GM19023 (cell line): Measurements from ENCODE around the gene INPP5E.
A peak's percentile ranks its signal among the peaks of the same experiment; 100 is the strongest.

Experiments
- ATAC-seq: cut with Tn5 transposase; IDR thresholded peaks from one replicate; pipeline ENCODE4 v1.9.1; 2021; ENCODE audit warnings: mild to moderate bottlenecking, moderate library complexity; ENCODE audit not compliant: unreplicated experiment

Gene INPP5E

DNA sequence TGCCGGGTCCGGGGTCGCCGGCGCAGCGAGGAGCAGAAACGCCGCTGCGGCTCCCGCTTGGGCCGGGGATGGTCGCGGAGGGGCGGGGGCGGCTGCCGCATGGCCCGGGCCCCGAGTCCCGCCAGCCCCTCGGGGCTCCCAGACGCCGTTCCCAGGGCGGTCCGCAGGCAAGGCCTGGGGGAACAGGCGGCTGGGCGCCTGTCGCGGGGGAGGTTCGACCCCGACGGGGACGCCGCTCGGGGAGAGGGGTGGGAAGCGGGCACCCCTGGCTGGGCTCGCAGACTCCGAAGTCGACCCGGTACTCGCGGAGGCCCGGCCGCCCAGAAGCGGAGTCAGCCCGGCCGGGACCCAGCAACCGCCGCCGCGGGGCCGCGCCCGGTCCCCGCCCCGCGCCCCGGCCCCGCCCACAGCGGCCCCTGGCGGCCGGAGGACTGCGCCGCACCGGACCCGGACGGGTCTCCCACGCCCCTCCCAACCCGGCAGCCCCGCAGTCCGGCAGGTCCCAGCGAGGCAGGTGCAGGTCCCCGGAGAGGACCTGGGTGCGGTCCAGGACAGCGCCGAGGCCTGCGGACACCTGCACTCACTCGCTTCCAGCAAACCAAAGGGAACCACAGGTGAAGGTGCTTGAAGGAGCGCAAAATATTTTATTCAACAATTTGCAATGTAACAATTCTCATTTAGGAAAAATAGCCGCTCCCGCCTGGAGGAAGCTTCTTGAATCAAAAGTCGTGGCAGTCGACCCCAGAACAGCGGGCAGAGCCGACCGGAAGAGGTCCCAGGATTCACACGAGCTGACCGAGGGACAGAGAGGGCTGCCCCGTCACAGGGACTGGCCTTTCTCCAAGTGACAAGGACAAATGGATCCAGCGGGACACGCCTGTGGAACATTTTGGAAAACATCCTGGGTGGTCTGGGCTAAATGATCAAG, at the start of gene INPP5E:
INPP5E (minus strand) TSS at position 365 of the 928 bp plus-strand sequence. CDS start 426 bp downstream, outside the sequence.
- peak; percentile 69 for ATAC-seq

DNA sequence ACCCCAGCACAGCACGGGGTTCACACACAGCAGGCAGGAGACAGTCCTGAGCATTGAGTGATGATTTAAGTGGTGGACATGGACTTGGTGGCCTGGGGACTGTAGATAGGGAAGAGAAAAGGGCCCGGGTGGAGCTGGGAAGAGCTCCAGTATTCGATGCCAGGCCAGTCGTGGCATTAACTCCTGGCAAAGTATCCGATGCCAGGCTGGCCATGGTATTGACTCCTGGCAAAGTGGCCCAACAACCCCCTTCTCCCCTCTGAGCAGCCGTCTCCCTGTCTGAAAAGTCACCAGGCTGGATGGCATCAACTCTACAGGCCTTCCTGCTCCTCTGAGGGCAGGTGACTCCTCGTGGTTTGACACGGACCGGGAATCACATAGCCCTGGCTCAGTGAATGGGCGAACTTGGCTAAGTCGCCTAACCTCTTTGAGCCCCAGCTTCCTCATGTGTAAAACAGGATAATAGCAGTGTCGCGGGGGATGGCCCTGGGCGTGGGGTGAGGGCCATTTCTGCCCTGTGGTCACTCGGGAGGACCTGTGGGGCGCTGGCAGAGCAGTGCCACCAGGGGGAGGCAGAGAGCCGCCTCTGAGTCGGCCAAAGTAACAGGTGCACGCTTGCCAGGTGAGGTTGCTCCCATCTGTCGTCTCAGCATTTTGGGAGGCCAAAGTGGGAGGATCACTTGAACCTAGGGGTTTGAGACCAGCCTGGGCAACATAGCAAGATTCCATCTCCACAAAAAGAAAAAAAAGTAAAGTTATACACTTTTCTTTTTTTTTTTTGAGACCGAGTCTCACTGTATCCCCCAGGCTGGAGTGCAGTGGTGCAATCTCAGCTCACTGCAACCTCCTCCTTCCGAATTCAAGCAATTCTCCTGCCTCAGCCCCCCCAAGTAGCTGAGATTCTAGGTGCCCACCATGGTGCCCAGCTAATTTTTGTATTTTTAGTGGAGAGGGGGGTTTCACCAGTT, 48.9 kb upstream of the INPP5E start:
- ATAC-seq = no peak

- no peak for ATAC-seq
Observed at GRCh38 chr9:136487672-136488071, 48.0 kb upstream of the INPP5E start.

DNA sequence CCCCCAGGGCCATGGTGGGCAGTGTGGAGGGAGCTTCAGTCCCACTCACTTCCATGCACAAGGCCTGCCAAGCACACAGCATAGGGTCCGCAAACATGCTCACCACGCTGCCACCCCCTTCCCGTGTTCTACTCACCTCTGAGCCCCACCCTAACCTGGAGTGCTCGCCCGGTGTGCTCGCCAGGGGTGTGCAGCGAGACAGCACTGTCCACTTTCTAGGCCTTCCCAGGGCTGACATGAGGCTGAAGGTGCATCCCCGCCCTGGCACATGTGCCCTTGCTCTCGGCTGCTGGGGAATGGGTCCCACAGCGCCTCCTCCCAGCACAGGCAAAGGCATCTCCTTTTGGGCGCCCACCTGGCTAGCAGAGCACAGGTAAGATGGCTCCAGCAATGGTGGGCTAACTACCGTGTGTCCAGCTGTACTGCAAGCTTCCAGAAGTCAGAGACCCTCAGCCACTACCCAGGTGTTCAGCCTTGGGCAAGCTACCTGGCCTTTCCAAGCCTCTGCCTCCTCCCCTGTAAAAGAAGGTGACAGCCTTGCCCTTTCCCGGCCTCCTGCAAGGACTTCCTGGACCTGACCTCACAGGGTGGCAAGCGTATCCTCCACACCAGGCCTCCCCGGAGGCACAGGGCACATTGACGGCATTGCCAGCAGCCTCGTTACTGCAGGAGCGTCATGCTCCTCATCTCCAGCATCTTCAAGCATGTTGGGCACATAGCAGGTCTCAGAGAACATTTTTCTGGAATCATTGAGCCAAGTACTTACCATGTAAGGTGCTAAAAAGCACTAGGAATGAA, 47.4 kb upstream of the INPP5E start:
- ATAC-seq = no peak

GRCh38 chr9:136486131-136486530, 46.5 kb upstream of the INPP5E start:
- no peak for ATAC-seq

DNA sequence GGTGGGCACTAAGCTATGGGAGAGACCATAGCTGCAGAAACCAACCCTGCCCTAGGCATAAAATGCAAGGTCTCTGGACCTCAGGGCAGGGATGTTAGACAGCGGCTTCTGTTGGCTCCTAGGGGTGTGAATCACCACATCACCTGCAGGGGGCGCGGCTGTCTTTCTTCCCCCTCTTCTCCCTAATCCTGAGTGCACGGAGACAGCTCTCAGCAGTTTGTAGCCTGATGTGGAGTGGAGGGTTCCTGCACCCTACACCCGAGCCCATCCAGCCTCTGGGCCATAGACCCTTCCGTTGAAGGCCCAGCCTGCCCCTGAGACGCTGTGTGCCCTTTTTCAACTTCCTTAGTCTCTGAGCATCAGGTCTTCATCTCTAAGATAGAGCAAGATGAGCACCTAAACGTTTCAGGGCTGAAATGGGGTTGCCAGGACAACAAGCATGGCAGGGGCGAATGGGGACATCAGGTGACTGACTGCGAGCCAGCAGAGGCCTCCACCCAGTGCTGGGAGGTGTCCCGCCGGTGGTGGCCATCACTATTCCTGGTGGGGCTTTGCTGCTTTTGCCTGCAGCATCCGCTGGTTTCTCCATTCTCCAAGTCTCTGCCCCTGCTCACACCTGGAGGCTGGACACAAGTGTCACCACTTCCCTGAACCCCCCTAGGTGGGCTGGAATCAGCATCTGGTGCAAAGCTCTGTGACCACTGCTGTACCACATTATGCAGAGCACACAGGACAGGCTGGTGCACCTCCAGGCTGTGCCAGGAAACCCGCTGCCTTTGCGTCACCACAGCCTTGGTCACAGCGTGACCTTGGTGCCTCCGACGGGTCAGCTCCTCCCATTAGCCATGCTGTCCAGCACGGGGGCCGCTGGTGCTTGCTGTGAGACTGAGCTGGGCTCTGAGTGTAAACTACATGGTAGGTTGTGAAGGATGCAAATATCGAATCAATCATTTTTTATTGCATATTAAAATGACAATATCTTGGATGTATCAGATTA, 45.7 kb upstream of the INPP5E start:
- no peak for ATAC-seq

DNA sequence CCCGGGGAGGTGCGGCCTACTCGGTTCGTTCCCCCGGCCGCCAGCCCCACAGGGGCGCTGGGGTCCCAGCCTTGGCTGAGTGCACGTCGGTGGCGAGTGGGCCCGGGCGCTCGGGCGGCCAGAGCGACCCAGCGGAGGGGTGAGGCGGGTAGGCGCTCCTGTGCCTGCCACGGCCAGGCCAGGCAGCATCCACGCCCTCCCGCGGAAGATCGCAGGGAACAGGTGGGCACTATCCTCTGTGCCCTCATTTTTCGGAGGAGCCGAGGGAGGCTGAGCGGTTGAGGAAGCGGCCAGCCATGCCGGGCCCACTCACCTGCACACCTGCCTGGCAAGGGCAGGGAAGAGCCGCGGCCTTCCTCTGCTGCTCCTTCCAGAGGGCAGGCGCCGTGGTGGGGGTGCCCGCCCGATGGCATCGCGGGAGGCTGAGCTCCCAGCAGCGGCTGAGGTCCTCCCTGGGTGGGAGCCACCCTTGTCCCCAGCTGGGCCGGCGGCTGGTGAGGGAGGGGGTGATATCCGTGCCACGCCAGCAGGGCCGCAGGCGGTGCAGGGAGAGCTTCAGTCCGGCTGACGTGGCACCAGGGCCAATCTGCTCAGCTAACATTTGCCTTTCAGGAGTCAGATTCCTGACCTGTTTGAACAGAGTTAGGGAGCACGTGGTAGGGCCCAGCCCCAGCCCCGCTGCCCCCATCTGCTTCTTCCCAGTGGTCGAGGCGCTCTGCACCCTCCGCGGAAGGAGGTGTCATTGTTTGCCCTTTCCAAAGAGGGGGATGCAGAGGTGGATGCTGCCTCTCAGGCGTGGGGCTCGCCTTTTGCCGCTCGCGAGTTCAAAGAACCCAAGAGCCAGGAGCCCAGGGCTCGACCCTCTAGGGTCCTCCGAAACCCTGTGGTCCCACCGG, 44.8 kb upstream of the INPP5E start:
- ATAC-seq = no peak

DNA sequence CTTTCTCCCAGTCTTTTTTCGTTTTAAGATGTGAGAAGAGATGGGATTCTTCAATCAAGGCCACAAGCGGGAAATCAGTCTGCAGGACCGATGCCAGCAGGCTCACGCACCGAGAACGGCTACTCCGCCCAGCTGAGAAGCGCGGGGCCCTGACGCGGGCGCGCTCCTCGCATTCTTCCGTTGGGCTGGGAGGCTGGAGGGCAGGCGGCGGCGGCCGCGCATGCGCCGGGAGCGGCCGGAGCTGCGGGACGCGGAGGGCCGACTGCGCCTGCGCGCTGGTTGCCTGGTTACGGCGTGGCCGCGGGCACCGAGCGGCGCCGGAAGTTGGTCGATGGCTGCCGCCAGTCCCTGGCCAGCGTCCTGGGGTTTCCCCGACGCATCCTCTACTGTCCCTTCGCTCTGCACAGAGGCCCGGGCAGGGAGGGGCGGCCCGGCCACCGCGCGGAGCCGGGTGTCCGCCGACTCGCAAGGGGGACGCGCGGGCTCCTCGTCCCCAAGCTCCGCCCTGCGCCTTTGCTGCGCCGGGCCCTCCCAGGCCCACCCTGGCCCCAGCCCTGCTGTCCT, 44.0 kb upstream of the INPP5E start:
- ATAC-seq = peak; percentile 58

DNA sequence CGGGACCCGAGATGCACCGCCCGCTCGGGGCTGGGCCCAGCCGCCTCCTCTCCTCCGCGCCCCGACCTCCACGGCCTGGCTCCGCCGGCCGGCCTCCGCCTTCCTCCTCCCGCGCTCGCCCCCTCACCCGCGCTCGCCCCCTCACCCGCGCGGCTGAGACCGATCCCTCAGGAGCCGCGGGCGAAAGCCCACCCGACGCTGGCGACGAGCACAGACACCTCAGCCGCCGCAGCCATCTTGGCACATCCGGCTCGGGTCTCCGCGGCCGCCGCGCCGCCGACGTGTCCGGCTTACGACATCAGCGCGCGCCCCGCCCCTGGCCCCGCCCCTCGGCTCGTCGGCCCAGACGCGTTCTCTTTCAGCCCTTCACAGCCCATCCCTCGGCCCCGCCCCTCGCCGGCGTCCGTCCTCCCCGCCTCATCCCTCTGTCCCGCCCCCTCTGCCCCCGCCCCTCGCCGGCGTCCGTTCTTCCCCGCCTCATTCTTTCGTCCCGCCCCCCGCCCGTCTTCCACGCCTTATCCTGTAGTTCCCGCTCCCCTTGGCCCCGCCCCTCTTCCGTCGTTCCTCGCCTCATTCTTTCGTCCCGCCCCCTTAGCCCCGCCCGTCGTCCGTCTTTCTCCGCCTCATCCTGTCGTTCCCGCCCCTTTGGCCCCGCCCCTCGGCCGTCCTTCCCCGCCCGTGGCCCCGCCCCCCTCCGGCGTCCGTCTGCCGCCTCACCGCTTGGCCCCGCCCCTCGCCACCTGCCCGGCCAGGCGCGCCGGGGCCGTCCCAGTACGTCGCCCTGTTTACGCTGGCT, 43.3 kb upstream of the INPP5E start, which contains the start of gene SEC16A:
SEC16A (minus strand) TSS at position 248 of the 796 bp plus-strand sequence. CDS start 5,425 bp downstream, outside the sequence.
- ATAC-seq = peak; percentile 54

DNA sequence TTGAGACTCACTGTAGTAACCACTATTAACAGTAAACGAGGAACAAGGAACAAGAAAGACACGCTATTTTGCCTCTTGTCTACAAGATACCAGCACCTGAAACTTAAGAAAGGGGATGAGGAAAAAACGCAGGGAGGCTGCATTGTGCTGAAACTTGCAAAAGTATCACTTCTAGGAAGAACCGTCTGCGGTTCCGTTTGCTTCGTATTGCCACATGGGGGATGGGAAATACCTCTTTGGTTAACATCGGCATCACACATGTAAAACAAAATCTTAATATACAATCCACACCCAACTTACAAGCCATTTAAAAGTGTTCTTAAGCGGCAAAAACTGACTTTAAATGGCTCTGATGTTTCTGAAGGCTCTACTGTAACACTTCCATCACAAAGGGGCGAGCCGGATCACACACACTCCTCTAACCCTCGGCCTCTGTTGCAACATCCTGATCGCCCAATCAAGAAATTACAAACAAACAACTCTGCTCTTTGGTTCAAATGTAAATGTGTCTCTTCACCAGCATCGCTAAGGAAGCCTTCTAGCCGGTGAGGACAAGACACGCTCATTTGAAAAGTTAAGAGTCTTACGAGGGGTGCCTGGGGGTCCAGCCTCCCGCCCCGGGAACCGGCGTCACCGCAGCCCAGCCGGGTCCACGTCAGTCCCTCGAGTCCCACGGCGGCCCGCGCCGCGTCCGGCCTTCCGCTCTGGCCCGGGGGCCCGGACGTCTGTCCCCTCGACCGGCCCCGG, 42.6 kb upstream of the INPP5E start:
- ATAC-seq = no peak

- no peak for ATAC-seq
Observed at GRCh38 chr9:136481558-136481957, 41.9 kb upstream of the INPP5E start.

GRCh38 chr9:136476369-136477150, 36.9 kb upstream of the INPP5E start:
- no peak for ATAC-seq

DNA sequence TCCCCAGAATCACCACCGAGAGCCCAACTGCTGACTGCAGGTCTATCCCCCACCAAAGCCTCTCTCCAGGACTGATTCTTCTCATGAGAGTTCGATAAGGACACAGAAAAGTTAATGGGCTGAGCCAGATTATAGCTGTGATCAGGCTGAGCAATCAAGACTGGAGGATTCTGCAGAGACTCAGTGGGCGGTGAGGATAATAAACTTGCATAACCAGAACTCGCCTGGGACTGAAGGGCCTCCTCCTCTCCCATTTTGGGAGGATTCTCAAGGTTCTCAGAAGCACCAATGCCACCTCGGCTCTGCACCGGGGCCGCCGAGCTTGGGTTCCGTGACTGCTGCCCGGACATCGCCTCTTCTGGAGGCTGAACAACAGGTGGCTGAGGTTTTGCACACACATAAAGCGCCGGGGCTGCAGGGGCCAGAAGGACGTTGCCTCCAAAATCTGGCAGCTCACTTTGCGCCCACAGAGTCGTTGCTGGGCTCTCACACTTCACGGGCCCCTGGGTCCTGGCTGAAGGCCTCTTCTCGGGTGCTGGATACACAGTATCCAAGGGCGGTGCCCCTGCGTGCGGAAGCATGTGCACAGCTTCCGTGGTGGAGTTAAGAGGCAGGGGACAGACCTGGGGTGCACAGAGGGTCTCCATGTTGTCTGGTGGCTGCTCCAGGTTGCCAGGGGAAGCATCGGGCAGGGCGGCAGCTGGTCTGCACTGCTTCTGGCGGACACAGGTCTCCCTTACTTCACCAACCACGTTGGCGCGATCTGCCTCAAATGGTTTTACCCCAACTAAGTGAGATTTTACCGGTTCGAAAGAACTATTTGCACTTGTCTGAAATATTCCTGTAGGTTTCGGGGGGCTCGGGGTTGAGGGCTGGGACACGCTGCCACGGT, 35.6 kb upstream of the INPP5E start:
- no peak for ATAC-seq

GRCh38 chr9:136474021-136474640, 34.5 kb upstream of the INPP5E start:
- no peak for ATAC-seq
